ENCODE results near the gene PRRT4. TPM values are rescaled to one million over a fixed set of nuclear protein-coding genes. Genes with fewer than 3 reads are reported as not detected.
A peak's percentile ranks its signal among the peaks of the same experiment; 100 is the strongest.

PRRT4 gene
- total RNA-seq, 2 donors from 2014 or later: 0.13 to 0.45 TPM

DNA sequence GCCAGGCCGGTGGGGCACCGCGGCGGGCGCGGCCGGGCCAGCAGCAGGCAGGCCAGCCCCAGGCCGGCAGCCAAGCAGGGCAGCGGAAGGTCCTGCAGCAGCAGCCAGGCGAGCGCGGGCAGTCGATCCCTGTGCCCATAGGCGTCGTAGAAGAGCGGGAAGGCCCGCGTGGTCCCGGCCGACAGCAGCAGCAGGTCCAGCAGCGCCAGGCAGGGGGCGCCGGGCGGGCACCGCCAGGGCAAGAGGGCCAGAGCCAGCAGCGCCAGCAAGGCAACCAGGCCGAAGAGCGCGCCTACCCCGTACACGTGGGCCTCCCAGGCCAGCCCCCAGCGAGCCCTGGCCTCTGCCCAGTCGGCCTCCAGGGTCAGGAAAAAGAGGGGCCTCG is 9.3 kb downstream of the PRRT4 start:
- peaks cover 14% of the 10 kb centered on the region for H3K27me3 Mint-ChIP-seq

GRCh38 chr7:128351296-128352152 is 10.0 kb downstream of the PRRT4 start:
- ATAC-seq (replicated peaks): peak; percentile 31
- peaks cover 14% of the 10 kb centered on the region for H3K27me3 Mint-ChIP-seq
- H3K27ac Mint-ChIP-seq: no peak overlapping the region
- H3K4me1 Mint-ChIP-seq: peaks cover 6% of the 10 kb centered on the region
- H3K9me3 Mint-ChIP-seq: no peaks in the 10 kb centered on the region
- no peaks in the 10 kb centered on the region for H3K36me3 Mint-ChIP-seq (ENCODE audit: low read depth)
- no peak overlapping the region for H3K4me3 Mint-ChIP-seq

More for the DNA sequence above, 9.3 kb downstream of the PRRT4 start:
- H3K9me3 Mint-ChIP-seq: no peaks in the 10 kb centered on the region
- H3K4me3 Mint-ChIP-seq: no peak overlapping the region
- no peaks in the 10 kb centered on the region for H3K36me3 Mint-ChIP-seq (ENCODE audit: low read depth)
- peaks cover 6% of the 10 kb centered on the region for H3K4me1 Mint-ChIP-seq
- no peak overlapping the region for H3K27ac Mint-ChIP-seq
- peak; percentile 40 for ATAC-seq (replicated peaks)

DNA sequence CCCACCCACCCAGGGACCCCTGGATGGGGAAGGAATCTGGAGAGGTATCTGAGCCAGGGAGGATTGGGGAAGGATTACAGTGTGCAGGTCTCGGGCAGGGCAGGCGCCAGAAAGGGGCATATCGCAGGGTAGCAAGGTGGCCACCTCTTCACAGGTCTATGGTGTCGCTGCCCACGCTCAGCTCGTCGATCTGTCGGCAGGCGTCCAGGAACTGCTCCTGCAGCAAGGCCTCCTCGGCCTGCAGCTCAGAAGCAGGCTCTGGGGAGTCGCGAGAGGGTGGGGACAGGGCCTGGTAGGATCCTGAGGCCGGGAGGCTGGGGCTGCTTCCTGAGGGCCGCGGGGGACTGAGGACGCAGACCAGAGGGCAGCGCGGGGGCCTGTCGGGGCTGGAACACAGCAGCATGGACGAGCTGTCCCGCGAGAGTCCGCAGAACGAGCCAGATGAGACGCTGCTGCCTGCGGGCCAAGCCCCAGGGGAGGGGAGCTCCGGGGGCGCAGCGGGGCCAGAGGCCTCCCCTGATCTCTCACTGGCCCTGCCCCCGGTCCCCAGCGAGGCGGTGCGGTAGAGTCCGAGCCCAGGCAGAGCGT is 10.7 kb downstream of the PRRT4 start:
- H3K36me3 Mint-ChIP-seq (ENCODE audit: low read depth): no peaks in the 10 kb centered on the region
- ATAC-seq (replicated peaks): no peak
- peak overlapping the region; percentile 31 for H3K4me3 Mint-ChIP-seq
- H3K27ac Mint-ChIP-seq: no peak overlapping the region
- H3K9me3 Mint-ChIP-seq: no peaks in the 10 kb centered on the region
- H3K27me3 Mint-ChIP-seq: peaks cover 14% of the 10 kb centered on the region
- H3K4me1 Mint-ChIP-seq: peaks cover 4% of the 10 kb centered on the region

- Mint-ChIP-seq H3K4me1 (no peaks in the 10 kb centered on the region), H3K27me3 (peaks cover 14% of the 10 kb centered on the region), H3K4me3 (no peak overlapping the region), H3K36me3 (ENCODE audit: low read depth) (no peaks in the 10 kb centered on the region), H3K9me3 (no peaks in the 10 kb centered on the region), H3K27ac (no peak overlapping the region)
- ATAC-seq (replicated peaks): no peak
These were observed 12.0 kb downstream of the PRRT4 start for GRCh38 chr7:128349466-128349825.

- Mint-ChIP-seq H3K36me3 (ENCODE audit: low read depth) (no peaks in the 10 kb centered on the region), H3K27me3 (peaks cover 2% of the 10 kb centered on the region), H3K27ac (no peak overlapping the region), H3K4me1 (peaks cover 4% of the 10 kb centered on the region), H3K9me3 (no peaks in the 10 kb centered on the region), H3K4me3 (no peak overlapping the region)
- no peak for ATAC-seq (replicated peaks)
These were observed 13.8 kb downstream of the PRRT4 start for GRCh38 chr7:128347647-128348097.

GRCh38 chr7:128344431-128344774 is 17.1 kb downstream of the PRRT4 start:
- Mint-ChIP-seq H3K9me3 (no peaks in the 10 kb centered on the region), H3K27me3 (no peaks in the 10 kb centered on the region), H3K36me3 (ENCODE audit: low read depth) (peaks cover 8% of the 10 kb centered on the region), H3K27ac (peak overlapping the region; percentile 90), H3K4me1 (peaks cover 25% of the 10 kb centered on the region), H3K4me3 (peak overlapping the region; percentile 96)
- ATAC-seq (replicated peaks): no peak

DNA sequence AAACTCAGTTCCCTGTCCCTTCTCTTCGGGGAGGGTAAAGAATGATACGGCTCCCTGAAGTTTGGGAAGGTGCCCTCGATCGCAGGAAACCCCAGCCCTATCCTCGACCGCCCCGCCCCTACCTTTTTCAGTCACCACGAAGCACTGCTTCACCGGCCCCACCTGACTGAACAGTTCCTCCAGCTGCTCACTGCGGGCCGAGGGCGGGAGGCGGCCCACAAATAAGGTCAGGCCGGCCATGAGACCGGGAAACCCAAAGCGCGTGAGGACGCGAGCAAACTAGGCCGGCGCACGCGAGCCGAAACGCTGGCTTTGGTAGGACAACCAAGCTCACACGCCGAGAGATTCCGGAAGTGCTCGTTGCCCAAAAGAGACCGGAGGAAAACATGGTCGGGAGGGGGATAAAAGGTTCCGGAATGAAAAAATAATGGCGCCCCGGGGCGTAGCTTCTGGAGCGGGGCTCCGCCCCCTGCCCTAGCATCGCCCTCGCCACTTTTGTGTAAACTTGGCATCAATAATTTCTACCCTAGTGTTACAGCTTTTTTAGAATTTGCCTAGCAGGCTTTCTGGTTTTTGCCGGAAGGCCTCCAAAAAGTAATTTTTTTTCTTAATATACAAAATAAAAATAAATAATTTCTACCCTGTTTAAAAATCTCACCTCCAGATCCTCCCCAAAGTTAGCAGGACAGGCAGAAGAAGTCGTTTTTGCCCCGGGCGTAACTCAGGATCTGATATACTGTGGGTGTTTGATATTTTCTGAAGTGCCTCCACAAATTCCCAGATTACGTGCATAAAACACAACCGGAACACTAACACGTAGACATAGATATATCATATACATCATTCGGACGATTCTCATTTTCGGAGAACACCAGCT is 17.7 kb downstream of the PRRT4 start, which contains the start of gene RBM28:
Gene RBM28, minus strand, starts transcription at position 355 of the 877 bp plus-strand sequence. Its CDS starts 115 bp downstream, at position 240.
- peaks cover 25% of the 10 kb centered on the region for H3K4me1 Mint-ChIP-seq
- ATAC-seq (replicated peaks): peak; percentile 95
- H3K27ac Mint-ChIP-seq: peak within 1 kb of the TSS; percentile 90
- H3K27me3 Mint-ChIP-seq: no peaks in the 10 kb centered on the region
- H3K4me3 Mint-ChIP-seq: peak within 1 kb of the TSS; percentile 96
- peaks cover 14% of the 10 kb centered on the region for H3K36me3 Mint-ChIP-seq (ENCODE audit: low read depth)
- H3K9me3 Mint-ChIP-seq: no peaks in the 10 kb centered on the region

DNA sequence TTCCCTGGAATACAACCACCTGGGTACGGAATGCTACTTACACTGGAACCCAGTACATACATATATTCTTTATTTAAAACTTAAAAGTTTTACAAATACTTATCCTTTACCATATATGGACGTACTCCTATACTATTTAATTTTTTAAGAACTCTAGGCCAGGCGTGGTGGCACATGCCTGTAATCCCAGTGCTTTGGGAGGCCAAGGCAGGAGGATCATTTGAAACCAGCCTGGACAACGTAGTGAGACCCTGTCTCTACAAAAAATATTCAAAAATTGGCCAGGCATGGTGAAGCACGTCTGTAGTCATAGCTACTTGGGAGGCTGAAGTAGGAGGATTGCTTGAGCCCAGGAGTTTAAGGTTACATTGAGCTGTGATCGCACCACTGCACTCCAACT is 19.8 kb downstream of the PRRT4 start:
- Mint-ChIP-seq H3K4me3 (peak overlapping the region; percentile 96), H3K36me3 (ENCODE audit: low read depth) (peaks cover 34% of the 10 kb centered on the region), H3K9me3 (no peaks in the 10 kb centered on the region), H3K27me3 (no peaks in the 10 kb centered on the region), H3K4me1 (peaks cover 25% of the 10 kb centered on the region), H3K27ac (no peak overlapping the region)
- no peak for ATAC-seq (replicated peaks)

DNA sequence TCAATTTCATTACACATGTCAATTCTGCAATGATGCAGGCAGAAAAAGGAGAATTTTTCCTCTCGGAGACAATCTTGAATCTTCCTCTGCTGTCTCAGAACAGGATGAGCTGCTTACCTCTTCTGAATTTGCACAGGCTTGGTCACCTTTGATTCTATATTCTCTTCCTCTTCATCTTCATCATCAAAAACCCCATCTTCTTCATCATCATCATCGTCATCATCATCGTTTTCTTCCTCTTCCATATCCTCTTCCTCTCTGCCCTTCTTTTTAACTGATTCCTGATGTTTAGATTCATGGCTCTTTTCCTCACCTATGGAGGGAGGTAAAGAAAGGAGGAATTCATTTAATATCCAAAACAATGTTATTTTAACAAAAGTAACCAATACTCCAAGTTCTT is 25.8 kb downstream of the PRRT4 start:
- Mint-ChIP-seq H3K27ac (no peak overlapping the region), H3K27me3 (no peaks in the 10 kb centered on the region), H3K36me3 (ENCODE audit: low read depth) (peaks cover 92% of the 10 kb centered on the region), H3K4me1 (peaks cover 9% of the 10 kb centered on the region), H3K9me3 (no peaks in the 10 kb centered on the region), H3K4me3 (no peak overlapping the region)
- no peak for ATAC-seq (replicated peaks)

GRCh38 chr7:128324368-128324680 is 37.2 kb downstream of the PRRT4 start:
- no peaks in the 10 kb centered on the region for H3K9me3 Mint-ChIP-seq
- no peak for ATAC-seq (replicated peaks)
- no peaks in the 10 kb centered on the region for H3K27me3 Mint-ChIP-seq
- H3K4me3 Mint-ChIP-seq: no peak overlapping the region
- H3K4me1 Mint-ChIP-seq: no peaks in the 10 kb centered on the region
- H3K36me3 Mint-ChIP-seq (ENCODE audit: low read depth): peaks cover 100% of the 10 kb centered on the region
- H3K27ac Mint-ChIP-seq: no peak overlapping the region

DNA sequence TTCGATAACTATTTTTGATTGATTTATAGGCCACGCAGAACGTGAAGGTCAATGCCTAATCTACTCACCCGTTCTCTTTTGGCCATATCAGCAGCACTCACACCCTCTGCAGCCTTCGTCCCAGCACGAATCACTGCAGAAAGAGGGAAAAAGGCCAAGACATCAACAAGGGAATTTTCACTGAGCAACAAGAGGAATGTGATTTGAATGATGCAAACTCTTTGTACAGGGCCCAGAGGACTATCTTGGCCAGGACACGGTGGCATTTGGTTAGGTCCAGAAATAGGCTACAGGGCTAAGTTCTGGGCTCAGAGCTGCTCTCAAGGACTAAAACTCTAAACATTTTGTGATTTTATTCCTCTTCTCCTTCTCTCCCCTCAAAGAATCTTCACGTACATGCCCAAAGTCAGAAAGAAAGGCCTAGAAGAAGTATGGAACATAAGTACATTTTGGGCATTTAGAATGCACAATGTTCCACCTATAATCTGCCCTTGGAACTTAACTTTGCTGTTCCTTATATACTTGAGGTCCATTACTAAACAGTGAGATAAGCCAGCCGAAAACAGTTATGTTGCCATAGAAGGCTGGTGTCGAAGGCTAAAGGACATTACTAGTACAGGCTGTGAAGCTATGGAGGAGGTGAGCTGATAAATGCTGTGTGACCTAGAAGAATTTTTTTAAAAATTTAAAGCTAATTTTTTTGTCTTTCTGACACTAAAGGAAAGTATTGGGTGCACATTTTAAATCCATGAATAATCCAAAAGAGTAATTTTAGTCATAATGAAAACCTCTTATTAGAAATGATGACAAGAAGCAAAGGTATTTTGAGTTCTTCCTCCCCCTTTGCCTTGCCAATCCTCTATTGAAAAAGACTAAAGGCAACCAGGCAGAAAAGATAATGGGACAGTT is 37.8 kb downstream of the PRRT4 start:
- H3K36me3 Mint-ChIP-seq (ENCODE audit: low read depth): peaks cover 100% of the 10 kb centered on the region
- no peak overlapping the region for H3K27ac Mint-ChIP-seq
- no peaks in the 10 kb centered on the region for H3K27me3 Mint-ChIP-seq
- no peak overlapping the region for H3K4me3 Mint-ChIP-seq
- no peaks in the 10 kb centered on the region for H3K9me3 Mint-ChIP-seq
- no peaks in the 10 kb centered on the region for H3K4me1 Mint-ChIP-seq
- ATAC-seq (replicated peaks): no peak

DNA sequence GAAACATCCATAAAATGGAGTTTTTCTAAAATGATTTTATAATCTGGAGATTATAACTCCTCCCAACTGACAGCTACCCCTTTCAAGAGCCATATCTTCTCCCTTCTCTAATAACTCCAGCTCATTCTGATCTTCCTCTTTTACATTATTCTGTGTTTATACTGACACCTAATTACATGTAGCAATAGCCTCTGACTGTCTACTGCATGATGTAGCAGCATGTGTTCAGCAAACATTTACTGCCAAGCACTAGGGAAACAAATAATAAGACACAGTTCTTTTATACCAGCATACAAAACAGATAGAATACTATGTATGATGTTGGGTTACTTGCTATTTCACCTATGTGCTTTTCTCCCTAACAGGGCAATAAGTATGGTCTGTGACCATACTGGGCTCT is 38.5 kb downstream of the PRRT4 start:
- H3K4me1 Mint-ChIP-seq: no peaks in the 10 kb centered on the region
- H3K4me3 Mint-ChIP-seq: no peak overlapping the region
- H3K9me3 Mint-ChIP-seq: no peaks in the 10 kb centered on the region
- H3K27me3 Mint-ChIP-seq: no peaks in the 10 kb centered on the region
- H3K27ac Mint-ChIP-seq: no peak overlapping the region
- peaks cover 100% of the 10 kb centered on the region for H3K36me3 Mint-ChIP-seq (ENCODE audit: low read depth)
- no peak for ATAC-seq (replicated peaks)

DNA sequence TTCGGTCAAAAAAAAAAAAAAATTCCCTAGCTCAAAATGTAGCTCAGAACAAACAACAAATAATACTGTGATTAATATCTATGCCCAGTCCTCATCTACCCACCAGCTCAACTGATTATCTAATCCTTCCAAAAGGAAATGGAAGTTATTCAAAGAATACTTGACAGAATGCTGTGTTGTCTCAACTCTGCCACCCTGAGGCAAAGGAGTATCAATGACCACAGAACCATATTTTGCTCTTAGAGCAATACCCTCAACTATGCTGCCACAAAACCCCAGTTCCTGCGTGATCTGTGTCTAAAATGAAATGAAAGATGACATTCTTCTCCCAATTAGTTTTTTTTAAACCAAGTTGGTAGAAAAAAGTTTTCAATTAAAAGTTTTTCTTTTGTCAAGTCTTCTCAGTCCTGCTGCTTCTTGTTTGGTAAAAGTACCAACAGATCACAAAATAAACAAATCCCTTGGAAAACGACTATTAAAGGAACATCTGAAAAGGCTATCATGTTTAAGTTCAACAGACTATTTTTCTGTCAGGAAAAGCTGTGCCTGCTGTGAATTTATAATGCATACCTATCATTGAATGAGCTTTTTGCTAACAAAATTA is 39.3 kb downstream of the PRRT4 start:
- H3K27ac Mint-ChIP-seq: no peak overlapping the region
- H3K4me3 Mint-ChIP-seq: no peak overlapping the region
- H3K4me1 Mint-ChIP-seq: no peaks in the 10 kb centered on the region
- peaks cover 100% of the 10 kb centered on the region for H3K36me3 Mint-ChIP-seq (ENCODE audit: low read depth)
- H3K27me3 Mint-ChIP-seq: no peaks in the 10 kb centered on the region
- H3K9me3 Mint-ChIP-seq: no peaks in the 10 kb centered on the region
- no peak for ATAC-seq (replicated peaks)
